Right lobe of liver (tissue), 6 donors: ENCODE data around the gene PIK3R5. TPM values are rescaled to one million over a fixed set of nuclear protein-coding genes. Genes with fewer than 3 reads are reported as not detected.

Source experiments
- ATAC-seq, 4 donors: fragments of 200-7000 bp; cut with Tn5 transposase; one replicate each; pipeline ENCODE4 v1.9.1; 2020; ENCODE audit warnings: mild to moderate bottlenecking in 4 of 4, moderate library complexity in 4 of 4
- DNase-seq, 3 donors: peaks; one replicate each; pipeline ENCODE4 v3.0.0-alpha.2; 2020
- H3K27ac ChIP-seq, 3 donors: fragments of 200-600 bp; one replicate each; pipeline ENCODE4 v1.8.0; 2022
- H3K27me3 ChIP-seq, 2 donors: fragments of 200-600 bp; one replicate each; pipeline ENCODE4 v1.8.0; 2022
- H3K36me3 ChIP-seq, 4 donors: fragments of 200-600 bp; sonication (generic) in 1 of 4; one replicate each; pipeline versions ENCODE4 v1.5.1 to v1.8.0; 2017 to 2022; ENCODE audit warnings: control low read depth in 1 of 4
- H3K4me1 ChIP-seq, 4 donors: fragments of 200-600 bp; sonication (generic) in 1 of 4; one replicate each; pipeline versions ENCODE4 v1.5.1 to v1.8.0; 2017 to 2022; ENCODE audit warnings: control low read depth in 1 of 4
- H3K4me3 ChIP-seq, 3 donors: fragments of 200-600 bp; one replicate each; pipeline ENCODE4 v1.8.0; 2022
- H3K9me3 ChIP-seq, 4 donors: fragments of 200-600 bp; sonication (generic) in 1 of 4; one replicate each; pipeline versions ENCODE4 v1.5.1 to v1.8.0; 2017 to 2022; ENCODE audit warnings: control low read depth in 1 of 4
- POLR2A ChIP-seq: fragments of 450-650 bp; IDR thresholded peaks from one replicate; pipeline ENCODE4 v1.6.1; 2017; ENCODE audit warnings: antibody characterized with exemption, mild to moderate bottlenecking
- WGBS: methylation state at CpG from one replicate; pipeline ENCODE4 v1.1.6; 2018; ENCODE audit warnings: low coverage, low lambda C conversion rate; ENCODE audit not compliant: insufficient coverage; ENCODE audit errors: missing lambda C conversion rate; 5-methylcytosine and 5-hydroxymethylcytosine counted together
- intact Hi-C, 2 donors: fragments of 100-400 bp; cut with DNase I; formaldehyde crosslinking; loops; one replicate each; pipeline versions ENCODE4 v1.11.2 to v1.14.1; 2022
- total RNA-seq, 6 experiments: library from RNA; depleted of rRNA in 2 of 6; stranded (reverse); fragments of >200 nt in 2 of 6; fragmentation: NEBNext Ultra II Directional in 3 of 6; extraction: Animal tissue kit (Norgen Biotek cat#: 25700) in 3 of 6; gene quantifications; one replicate each; pipeline versions ENCODE4 v1.1.0 to v1.2.4, GENCODE V29; 2016 to 2023
- TF ChIP-seq, protein P1 (sequence below), 4 donors: fragments of 200-600 bp in 3 of 4; fragments of 450-650 bp in 1 of 4; IDR thresholded peaks; one replicate each; pipeline versions ENCODE4 v1.5.1 to v1.8.0; 2016 to 2022; ENCODE audit warnings: antibody characterized with exemption in 4 of 4, mild to moderate bottlenecking in 2 of 4
- donor health status: DM: no; HTN: yes; CAD: no.
- donor health status: DM: no; HTN: no; CAD: no.
- donor health status: DM: no; HTN: no; CAD: no.
- donor health status: DM: no; HTN: yes; CAD: no.
- donor health status: DM: no; HTN: yes; CAD: no.

Gene PIK3R5
- total RNA-seq, 6 experiments from 2014 or later: 3.7 to 6.5 (median 5.0) TPM

DNA sequence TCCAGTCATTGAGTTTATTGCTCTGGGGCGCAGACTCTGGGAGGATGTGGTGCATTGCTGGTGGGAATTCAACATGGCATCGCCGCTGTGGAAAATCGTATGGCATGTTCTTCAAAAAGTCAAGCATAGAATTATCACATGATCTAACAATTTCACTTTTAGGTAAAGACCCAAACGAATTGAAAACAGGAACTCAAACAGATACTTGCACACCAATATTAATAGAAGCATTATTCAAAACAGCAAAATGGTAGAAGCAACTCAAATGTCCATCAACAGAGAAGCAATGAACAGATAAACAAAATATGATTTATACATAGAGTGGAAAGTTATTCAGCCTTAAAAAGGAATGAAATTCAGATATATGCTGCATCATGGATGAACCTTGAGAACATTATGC lies 113.9 kb downstream of the PIK3R5 start:
- Histone ChIP-seq H3K9me3 (no peaks in the 10 kb centered on the region), H3K4me3 (no peak overlapping the region), H3K27ac (no peak overlapping the region), H3K36me3 (no peaks in the 10 kb centered on the region), H3K4me1 (no peaks in the 10 kb centered on the region), H3K27me3 (no peaks in the 10 kb centered on the region)
- ATAC-seq (no peak), DNase-seq (no peak)
- intact Hi-C loops: no loop called here
- WGBS: 73% methylated on average over 5 of the region's 5 CpGs
- TF ChIP-seq, protein P1, sequence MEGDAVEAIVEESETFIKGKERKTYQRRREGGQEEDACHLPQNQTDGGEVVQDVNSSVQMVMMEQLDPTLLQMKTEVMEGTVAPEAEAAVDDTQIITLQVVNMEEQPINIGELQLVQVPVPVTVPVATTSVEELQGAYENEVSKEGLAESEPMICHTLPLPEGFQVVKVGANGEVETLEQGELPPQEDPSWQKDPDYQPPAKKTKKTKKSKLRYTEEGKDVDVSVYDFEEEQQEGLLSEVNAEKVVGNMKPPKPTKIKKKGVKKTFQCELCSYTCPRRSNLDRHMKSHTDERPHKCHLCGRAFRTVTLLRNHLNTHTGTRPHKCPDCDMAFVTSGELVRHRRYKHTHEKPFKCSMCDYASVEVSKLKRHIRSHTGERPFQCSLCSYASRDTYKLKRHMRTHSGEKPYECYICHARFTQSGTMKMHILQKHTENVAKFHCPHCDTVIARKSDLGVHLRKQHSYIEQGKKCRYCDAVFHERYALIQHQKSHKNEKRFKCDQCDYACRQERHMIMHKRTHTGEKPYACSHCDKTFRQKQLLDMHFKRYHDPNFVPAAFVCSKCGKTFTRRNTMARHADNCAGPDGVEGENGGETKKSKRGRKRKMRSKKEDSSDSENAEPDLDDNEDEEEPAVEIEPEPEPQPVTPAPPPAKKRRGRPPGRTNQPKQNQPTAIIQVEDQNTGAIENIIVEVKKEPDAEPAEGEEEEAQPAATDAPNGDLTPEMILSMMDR (IDR thresholded peaks at IDR 0.05): no peak
- no peak for TF ChIP-seq POLR2A

DNA sequence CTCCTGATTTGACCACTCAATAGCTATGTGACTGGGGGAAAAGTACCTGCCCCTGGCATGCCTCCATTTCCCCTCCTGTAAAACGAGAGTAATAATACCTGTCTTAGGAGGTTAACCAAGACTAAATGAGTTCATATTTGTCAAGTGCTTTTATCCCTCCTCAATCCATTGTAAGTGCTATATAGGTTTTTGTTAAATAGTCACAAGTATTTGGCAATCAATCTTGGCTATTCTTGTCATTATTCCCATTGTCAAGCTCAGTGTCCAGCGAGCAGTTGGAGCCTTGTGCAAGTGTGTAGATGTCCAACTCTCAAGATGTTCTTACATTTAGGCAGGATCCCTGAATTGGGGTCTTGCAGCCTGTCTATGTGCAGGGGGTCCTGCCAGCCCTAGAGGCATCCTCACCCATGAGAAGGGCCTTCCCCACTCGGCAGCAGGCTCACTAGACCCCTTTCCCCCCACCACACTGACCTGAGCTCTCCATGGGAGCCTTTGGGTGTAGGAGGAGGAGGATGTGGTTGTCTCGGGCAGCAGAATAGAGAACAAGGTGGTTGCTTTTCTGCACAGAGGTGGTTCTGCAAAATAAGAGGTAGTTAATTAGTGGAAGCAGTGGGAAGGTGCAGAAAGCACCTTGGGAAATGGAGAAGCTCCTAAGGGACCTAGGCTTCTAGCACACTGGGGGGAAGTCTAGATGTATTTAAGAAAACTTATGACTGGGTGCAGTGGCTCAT lies 116.0 kb downstream of the PIK3R5 start:
- intact Hi-C loops: no loop called here
- no peak overlapping the region for H3K4me3 ChIP-seq
- no peaks in the 10 kb centered on the region for H3K4me1 ChIP-seq
- ATAC-seq: no peak
- H3K27me3 ChIP-seq: no peaks in the 10 kb centered on the region
- TF ChIP-seq, protein P1 (IDR thresholded peaks at IDR 0.05): no peak
- TF ChIP-seq POLR2A: no peak
- H3K36me3 ChIP-seq: no peaks in the 10 kb centered on the region
- DNase-seq: no peak
- WGBS: 41% methylated on average over 4 of the region's 4 CpGs
- no peaks in the 10 kb centered on the region for H3K9me3 ChIP-seq
- no peak overlapping the region for H3K27ac ChIP-seq

DNA sequence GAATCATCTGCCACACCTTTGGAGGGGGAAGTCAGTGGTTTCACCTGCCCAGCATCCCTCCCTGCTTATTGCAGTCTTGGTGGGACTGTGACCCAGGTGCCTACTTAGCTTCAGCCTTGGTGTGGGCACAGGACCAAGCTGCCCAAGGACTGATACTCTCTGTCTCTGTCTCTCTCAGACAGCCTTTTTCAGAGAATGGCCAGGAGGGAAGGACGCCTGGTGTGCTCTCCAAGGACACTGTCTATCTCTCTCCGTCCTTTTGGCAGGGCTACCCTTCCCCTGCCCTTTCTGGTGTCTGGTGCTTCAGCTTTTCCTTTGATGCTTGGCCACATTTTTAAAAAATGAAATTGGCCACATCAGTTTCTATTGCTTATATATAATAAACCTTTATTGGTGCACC lies 117.6 kb downstream of the PIK3R5 start:
- intact Hi-C loops: no loop called here
- 59% methylated on average over 2 of the region's 2 CpGs for WGBS
- Histone ChIP-seq H3K27me3 (no peaks in the 10 kb centered on the region), H3K4me3 (no peak overlapping the region), H3K9me3 (no peaks in the 10 kb centered on the region), H3K4me1 (no peaks in the 10 kb centered on the region), H3K36me3 (no peaks in the 10 kb centered on the region), H3K27ac (no peak overlapping the region)
- ATAC-seq (no peak), DNase-seq (no peak)
- TF ChIP-seq, protein P1 (IDR thresholded peaks at IDR 0.05): no peak
- TF ChIP-seq POLR2A: no peak

DNA sequence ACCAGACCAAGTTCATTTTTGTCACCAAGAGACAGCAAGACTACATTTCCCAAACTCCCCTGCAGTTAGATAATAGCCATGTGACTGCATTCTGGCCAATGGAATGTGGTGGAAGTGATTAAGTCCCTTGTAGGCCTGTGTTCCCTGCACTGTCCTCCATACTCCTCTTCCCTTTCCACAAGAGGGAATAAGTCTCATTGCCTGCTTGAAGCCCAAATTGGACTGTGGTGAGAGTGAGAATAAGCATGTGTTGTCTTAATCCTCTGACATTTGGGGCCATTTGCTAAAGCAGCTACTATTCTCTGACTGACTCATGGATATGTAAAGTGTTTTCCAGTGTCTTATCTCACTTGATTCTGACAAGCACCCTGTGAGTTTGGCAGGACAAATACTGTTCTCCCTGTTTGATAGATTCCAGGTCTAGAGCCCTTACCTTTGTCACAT lies 118.7 kb downstream of the PIK3R5 start:
- DNase-seq: no peak
- intact Hi-C loops: no loop called here

More for the DNA sequence above, 118.7 kb downstream of the PIK3R5 start:
- Histone ChIP-seq H3K36me3 (no peaks in the 10 kb centered on the region), H3K4me3 (no peak overlapping the region), H3K9me3 (no peaks in the 10 kb centered on the region), H3K4me1 (no peaks in the 10 kb centered on the region), H3K27ac (no peak overlapping the region), H3K27me3 (no peaks in the 10 kb centered on the region)
- TF ChIP-seq, protein P1 (IDR thresholded peaks at IDR 0.05): no peak
- TF ChIP-seq POLR2A: no peak
- ATAC-seq: peak; percentile 36 to 52 (median 40)
